GM15510 (cell line): Measurements from ENCODE around the gene CHSY1.

Experiments used
- POLR2A ChIP-seq: IDR thresholded peaks from 3 replicates; pipeline ENCODE4 v1.6.1; 2011; ENCODE audit warnings: borderline replicate concordance; ENCODE audit not compliant: insufficient read length; ENCODE audit errors: extremely low read depth

Gene CHSY1

DNA sequence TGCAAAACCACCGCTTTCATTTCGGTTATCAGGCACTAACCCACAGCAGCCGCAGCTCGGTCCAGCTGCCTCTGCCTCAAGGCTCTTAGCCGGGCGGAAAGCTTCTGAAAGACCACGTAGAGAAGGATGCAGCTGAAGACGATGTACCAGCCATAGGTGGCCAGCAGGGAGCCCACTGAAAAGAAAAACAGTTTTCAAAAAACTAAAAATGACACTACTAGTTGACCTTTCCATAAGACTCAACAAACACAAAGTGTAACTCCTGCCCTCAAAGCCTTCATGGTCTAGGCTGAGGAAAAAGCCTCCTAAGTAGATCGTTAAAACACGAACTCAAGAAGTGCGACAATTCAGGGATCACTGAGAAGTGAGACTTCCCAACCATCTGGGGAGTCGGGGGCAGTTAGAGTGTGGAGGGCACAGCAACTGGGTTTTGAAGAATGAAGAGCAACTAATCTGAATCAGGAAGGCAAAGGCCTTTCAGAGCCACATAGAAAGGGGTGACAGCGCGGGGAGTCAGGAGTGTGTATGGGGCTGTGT is 24.7 kb upstream of the CHSY1 start:
- no peak for TF ChIP-seq POLR2A

DNA sequence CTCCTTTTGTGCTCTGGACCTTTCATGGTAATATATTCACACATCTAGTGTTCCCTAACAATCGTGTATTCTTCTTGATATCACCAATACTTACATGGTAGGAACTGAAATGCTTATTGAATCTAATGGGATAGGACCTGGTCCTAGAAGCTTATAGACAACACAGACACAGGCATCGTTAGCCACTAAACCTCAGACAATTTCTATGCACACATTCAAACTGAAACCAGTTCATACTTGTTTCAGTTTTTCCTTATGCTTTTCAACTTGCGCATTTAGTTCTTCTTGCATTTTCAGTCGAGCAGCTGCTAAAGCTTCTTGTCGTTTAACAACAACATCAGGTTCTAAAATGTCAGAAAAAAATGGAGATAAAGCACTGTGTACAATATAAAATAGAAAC is 23.2 kb upstream of the CHSY1 start:
- TF ChIP-seq POLR2A, result no peak

DNA sequence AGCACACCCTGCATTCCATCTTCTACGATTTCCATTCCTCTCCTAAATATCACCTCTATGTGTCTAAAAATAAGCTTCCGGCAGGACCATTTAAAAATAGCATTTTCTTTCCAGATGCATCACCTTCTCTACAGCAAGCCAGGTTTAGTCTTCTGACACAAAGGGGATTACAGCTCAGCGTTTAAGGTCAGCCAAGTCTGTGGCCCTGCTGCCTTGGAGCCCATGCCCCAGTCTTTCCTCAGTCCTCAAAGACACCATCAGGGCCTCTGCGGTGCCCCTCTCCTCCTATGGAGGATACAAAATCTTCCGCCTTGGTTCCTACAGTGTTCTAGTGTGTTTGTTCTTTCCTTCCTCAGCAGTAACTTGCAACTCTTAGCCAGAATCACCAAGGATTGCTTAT is 21.7 kb upstream of the CHSY1 start:
- no peak for TF ChIP-seq POLR2A

DNA sequence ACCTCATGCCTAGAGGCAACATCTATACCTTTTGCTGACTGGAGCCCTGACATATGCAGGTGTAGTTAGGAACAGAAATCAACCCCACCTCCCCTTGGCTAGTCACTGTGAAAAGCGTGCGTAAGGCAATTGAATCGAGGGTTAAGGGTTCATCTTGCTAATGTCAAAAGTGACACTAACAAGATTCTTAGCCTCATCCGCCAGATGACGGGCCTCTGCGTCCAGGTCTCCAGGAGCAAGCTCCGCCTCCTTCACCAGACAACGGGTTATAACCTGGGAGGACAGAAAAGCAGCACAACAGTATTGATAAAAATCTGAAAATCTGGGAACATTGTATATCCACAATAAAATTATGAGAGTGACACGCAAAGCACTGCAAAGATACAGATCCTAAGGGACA is 20.7 kb upstream of the CHSY1 start:
- no peak for TF ChIP-seq POLR2A

DNA sequence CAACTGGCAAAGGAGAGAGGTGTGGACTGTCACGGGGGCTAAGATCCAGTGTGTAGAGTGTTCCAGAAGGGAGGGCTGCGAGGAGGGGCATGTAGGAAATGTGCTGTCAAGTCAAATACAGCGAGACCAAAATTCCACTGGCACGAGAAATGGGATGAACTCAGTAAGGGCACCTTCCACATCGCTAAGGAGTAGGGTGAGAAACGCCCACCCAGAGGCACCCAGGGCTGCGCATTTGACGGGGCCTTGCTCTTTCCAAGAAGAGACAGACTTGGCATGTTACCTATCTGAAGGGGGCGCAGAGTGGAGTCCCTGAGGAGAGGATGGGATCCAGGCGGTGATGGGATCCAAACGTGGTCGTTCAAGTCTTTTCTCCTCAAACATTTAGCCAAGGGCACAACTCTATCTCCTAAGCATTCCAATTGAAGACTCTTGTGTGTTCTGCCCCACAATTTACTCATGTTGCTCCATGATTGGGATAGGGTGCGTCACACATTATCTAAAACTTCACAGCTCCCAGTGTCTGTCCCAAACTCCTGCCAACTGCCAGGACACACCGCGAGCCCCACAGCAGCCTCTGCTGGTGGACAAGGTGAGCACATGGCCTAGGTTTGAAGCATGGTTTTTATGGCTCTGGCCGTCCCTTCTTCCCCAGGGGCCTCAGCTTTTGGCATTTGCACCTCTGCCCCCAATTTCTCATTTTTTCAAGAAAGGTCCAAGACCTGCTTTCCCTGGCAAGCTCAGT is 17.8 kb upstream of the CHSY1 start:
- TF ChIP-seq POLR2A, result no peak

DNA sequence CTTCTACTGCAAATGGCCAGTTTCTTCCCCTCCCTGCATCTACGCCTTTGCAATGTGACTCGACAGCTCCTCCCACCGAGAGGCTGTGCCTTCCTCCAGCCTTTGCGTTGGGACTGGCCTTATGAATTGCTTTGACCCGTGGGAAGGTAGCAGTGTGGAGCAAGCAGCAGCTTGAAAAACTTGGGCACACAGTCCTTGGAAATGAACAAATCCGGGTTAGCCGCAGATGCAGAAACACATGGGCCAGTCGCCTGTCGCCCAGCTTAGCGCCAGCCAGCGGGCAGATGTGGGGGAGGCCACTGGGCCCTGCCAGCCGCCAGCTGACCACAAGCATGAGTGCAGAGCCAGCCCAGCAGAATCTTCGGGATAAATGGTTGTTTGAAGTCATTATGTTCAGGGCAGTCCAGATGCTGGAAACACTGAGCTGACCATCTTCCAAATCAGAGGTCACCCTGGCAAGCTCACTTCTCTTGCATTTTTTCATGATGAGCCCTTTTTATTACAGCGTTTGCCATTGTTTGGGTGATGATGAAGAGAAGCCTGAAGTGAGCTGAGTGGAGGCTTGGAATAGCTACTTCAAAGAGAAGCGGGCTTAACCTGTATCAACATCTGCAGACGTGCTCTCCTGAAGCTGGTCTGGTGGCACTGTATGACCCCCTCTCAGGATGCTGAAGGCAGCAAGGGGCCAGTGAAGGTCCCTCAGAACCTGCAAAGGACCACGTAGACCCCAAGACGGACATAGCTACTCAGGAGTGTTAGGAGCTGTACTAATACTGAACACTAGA is 15.7 kb upstream of the CHSY1 start:
- TF ChIP-seq POLR2A, result no peak

DNA sequence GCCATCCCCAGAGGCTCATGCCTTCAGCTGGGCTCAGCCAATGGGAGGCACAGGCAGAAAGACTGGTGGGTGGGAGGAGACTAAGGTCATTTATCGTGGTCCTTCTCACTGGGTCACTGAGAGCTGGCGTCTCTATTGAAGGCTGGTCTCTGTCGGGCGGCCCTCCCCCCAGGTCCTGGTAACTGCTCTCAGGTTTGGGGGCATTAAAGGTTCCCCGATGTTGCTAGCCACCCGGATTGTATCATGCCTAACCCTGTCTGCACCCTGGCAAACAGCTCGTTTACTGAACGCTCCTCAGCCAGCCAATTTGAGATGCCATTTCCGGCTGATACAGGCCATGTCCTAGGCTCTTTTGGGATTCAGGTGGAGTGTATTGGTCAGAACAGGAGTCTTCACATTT is 14.9 kb upstream of the CHSY1 start:
- no peak for TF ChIP-seq POLR2A

DNA sequence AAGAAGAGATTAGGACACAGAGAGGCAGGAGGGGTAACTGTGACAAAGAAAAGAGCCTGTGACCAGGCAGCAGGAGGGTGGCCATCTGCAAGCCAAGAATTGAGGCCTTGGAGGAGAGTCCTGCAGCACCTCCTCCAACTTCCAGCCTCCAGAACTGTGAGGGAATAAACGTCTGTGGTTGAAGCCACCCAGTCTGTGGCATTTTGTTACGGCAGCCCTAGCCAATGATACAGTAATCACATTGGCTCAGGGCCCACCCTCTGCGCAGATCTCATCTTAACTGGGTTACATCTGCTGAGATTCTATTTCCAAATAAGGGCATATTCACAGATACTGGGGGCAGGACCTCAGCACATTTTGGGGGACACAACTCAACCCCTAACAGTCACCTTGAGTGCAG is 14.2 kb upstream of the CHSY1 start:
- no peak for TF ChIP-seq POLR2A

DNA sequence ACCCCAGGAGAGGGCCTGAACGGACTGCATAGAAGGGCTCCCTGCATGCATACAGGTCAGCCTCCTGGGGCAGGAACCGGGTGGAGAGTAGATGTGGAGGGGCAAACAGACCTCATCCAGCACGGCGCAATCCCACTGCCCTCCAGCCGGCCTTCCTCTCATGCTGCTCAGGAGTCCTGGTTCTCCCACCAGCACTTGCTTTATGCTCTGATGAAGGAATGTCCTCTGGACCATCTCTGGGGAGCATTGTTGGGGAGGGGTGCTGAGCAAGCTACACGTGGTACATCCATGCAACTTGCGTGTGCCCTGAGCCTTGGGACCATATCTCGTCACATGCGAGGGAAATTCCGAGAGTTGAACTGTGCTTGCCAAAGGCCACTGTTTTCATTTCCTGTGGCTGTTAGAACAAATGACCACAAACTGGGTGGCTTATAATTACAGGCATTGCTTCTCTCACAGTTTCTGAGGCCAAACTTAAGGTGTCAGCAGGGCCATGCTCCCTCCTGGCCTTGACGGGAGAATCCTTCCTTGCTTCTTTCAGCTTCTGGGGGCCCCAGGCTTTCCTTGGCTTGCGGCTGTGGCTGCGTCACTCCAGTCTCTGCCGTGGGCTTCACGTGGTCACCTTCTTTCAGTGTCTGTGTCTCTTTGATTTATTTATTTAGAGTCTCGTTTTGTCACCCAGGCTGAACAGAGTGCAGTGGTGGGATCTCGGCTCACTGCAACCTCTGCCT is 13.2 kb upstream of the CHSY1 start:
- no peak for TF ChIP-seq POLR2A

DNA sequence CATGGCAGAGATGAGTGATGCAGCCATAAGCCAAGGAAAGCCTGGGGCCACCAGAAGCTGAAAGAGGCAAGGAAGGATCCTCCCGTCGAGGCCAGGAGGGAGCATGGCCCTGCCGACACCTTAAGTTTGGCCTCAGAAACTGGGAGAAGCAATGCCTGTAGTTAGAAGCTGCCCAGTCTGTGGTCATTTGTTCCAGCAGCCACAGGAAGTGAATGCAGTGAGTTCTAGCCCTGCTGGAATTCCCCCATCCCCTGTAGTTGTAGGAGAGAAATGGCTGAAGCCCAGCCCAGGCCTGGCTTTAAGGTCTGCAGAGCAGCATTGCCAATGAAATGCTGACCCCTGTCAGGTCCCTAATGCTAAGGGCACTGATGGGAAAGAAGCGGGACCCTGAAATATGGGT is 12.2 kb upstream of the CHSY1 start:
- TF ChIP-seq POLR2A, result no peak

DNA sequence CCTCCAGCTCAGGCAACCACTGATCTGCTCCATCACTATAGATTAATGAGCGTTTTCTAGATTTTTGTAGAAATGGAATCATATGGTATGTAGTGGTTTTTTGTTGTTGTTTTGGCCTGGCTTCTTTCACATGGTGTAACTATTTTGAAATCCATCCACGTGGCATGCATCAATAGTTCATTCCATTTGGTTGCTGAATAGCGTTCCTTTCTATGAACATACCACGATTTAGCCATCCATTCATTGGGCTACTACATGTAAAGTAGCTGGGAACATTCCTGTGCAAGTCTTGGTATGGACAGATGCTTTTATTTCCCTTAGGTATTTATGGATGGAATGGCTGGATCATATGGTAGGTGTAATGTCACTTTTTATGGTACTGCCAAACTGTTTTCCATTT is 10.7 kb upstream of the CHSY1 start:
- no peak for TF ChIP-seq POLR2A

DNA sequence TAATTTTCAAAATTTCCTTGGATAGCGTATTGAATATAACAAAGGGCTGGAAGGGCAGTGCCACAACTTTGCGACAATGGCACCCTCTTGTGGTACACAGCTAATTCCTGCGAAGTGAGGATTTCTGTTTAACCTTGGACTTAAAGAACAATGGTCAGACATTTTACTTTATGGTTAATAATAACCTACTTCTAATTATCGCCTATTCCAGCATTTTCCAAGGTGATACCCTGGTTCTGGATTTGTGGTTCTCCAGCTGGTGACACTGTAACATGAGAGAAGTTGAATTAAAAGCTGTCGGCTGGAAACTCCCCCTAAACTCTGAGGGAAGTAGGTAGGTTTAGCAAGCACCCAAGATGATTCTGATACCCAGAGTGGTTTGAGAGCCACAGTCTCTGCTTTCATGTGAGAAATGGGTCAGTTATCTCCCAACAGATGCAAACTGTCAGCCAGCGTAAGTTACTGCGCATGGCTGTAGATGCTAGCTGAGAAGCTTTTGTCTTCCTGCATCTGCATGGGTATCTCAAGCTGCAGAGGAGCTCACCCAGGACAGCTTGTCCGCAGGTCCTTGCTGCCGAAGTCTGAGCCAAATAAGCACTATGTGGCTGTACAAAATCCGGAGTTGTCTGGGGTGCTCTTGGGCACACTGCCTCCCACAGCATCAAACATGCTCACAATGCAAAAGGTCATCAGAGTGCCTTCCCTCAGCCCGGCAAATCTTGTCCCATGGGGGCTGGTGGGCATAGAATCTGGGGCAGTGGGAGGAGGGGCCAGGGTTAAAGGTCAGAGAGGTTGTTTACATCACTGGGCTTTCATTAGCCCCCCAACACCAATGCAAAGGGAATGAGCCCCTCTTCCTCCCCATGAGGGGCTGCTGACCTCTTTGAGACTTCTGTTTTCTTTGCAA is 6.6 kb upstream of the CHSY1 start:
- TF ChIP-seq POLR2A, result no peak

DNA sequence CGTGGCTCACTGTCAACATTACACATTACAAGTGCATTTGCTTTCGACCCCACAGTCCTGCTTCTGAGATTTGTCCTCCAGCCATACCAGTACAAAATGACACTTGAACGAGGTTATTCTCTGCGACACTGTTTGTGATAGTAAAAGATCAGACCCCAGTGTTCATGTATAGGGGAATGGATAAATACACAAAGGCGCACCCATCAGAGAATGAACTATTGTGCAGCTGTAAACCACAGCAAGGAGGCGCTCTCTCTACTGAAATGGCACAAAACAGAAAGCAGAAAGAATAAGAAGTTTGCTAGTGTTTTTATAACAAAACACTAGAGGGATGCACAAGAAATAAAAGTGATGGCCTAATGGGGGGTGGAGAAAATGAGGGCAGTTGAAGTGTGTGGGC is 4.9 kb upstream of the CHSY1 start:
- TF ChIP-seq POLR2A, result no peak

DNA sequence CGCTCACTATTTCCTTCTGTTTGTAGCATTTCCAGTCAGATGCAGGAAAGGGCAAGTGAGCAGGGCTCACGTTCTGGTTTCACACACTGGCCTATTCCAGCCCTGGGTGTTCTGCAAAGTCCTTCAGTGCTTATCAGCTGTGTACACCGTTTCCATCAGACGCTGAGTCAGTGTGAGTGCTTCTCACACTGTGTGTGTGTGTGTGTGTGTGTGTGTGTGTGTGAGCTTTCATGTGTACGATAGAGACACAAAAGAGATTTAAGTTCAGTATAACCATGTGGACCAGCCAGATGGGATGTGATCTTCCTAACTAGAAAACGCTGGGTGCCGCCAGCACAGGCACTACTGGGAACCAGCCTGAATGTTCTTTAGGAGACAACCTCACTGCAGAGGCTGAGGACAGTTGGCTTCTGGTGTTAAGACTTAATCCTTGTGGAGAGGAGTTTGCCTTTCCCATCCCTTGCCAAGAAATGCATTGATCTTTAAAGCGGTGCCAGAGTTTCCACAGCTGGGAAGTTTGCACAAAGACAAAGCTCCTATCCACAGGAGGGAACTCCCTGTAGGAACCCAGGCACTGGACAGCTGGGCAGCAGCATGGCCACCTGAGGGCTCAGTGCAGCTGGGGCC is 3.9 kb upstream of the CHSY1 start:
- TF ChIP-seq POLR2A, result no peak

DNA sequence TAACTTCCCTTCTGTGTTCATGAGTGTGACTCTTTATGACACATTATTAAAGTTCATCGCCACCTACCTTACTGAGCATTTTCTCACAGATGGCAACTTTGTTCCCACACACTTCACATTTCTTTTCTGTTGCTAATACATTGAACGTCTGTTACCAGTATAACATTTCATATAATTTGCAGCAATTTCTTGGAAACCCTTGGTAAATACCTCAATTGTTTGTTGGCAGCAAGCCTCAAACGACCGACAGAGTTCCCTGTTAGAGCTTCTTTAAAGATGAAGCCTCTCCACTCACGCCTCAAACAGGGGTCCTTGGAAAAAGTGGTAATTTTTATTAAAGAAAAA is 3.2 kb upstream of the CHSY1 start:
- TF ChIP-seq POLR2A, result no peak
